ENCODE results near the gene ZFAND2B. TPM values are rescaled to one million over a fixed set of nuclear protein-coding genes. Genes with fewer than 3 reads are reported as not detected.

ZFAND2B gene
- total RNA-seq, 2 experiments from 2014 or later: 22.8 to 27.2 TPM

DNA sequence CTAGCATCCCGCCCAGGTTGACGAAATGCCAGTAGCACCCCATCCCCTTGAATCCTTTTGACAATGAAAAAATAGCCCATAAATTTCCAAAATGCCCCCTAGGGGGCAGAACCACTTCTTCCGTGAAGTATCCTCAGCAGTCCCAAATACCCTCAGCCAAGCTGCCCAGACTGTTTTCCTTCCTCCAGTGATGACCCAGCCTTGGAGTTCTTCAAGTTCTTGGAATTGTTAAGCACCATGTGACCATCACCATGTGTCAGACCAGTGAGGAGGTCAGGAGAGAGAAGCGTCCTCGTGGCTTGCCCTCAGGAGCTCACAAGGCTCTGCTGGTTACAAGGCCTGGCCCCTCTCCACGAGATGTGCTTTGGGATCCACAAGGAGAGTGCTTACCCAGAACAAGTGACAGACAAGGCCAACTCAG, 35.3 kb upstream of the ZFAND2B start:
- Mint-ChIP-seq H3K27me3 (no peaks in the 10 kb centered on the region), H3K36me3 (peaks cover 10% of the 10 kb centered on the region), H3K4me3 (no peak overlapping the region), H3K4me1 (peaks cover 31% of the 10 kb centered on the region), H3K27ac (no peak overlapping the region), H3K9me3 (no peaks in the 10 kb centered on the region)
- no peak for DNase-seq

DNA sequence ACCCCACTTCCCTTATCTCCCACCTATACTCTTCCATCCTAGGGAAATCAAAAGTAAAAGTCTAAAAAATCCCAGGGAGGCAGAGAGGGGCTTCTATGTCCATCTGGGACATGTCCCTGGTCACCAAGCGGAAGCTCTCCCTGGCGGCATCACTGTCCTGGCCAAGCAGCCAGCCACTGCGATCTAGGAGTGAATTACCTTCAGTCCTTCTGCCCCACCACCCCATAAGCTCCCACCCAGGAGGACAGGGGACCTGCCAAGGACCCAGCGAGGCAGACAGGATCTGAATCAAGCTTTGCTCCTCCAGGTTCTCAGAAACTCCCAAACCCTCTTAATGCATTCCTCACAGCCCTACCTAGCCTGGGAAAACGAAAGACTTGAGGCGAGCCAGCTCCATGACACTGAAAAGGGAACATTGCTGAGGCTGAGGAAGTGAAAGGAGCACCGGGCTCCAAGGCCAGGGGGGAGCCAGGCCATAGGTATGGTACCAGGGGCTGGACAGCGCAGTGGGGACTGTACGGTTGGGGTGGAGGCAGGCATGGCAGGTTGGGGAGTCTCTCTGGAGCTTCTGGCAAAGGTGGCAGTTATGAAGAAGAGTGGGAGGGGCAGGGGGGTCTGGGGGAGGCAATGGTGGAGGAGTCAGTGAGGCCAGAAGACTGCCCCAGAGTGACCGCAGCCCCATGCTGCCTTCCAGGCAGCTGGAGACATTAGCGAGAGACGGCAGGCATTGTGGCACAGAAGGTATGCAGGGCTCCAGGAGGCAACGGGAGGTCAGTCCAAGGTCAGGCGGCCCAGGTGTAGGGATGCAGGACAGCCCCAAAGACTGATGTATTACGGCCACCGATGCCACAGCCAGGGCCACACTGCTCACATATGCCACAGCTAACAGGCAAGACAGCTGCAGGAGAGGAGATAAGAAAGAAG, 34.1 kb upstream of the ZFAND2B start:
- Mint-ChIP-seq H3K4me1 (peaks cover 31% of the 10 kb centered on the region), H3K4me3 (no peak overlapping the region), H3K27me3 (no peaks in the 10 kb centered on the region), H3K9me3 (no peaks in the 10 kb centered on the region), H3K27ac (no peak overlapping the region), H3K36me3 (peaks cover 10% of the 10 kb centered on the region)
- DNase-seq: no peak

DNA sequence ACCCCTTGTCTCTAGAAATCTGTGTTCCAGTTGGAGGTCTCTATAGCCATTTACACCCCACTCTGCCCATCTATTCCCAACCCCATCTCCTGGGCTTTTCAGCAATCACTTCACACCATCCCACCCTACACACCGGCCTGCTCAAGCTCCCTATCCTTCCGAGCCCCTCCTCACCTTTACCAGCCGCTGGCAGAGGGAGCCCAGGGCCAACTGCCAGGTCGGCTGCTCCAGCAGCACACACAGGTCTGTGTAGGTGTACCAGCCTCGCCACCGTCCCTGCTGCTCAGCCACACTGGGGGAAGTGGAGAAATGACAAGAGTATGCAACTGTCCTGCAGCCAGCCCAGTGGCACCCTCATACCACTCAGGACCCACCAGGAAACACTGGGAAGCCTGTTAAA, 33.4 kb upstream of the ZFAND2B start:
- no peaks in the 10 kb centered on the region for H3K9me3 Mint-ChIP-seq
- no peaks in the 10 kb centered on the region for H3K27me3 Mint-ChIP-seq
- no peak overlapping the region for H3K4me3 Mint-ChIP-seq
- no peak for DNase-seq
- peaks cover 33% of the 10 kb centered on the region for H3K4me1 Mint-ChIP-seq
- peaks cover 10% of the 10 kb centered on the region for H3K36me3 Mint-ChIP-seq
- no peak overlapping the region for H3K27ac Mint-ChIP-seq

DNA sequence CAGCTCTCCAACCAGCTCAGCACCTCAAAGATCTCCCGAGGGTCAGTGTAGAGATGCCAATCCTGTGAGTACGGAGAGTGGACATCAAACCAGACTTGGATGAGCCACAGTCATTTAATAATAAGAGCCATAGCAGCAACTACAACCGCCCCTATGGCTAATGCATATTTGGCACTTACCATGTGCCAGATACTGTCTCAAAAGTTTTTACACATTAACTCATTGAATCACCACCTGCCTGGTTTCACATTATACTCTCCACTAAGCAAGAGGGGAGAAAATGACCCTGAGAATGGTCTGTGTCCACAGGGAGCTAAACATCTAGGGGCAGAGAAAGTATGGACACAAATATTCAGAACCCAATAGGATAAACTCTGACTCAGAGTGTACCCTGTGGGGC, 32.4 kb upstream of the ZFAND2B start:
- Mint-ChIP-seq H3K4me3 (peak overlapping the region; percentile 55), H3K9me3 (no peaks in the 10 kb centered on the region), H3K27me3 (no peaks in the 10 kb centered on the region), H3K36me3 (peaks cover 10% of the 10 kb centered on the region), H3K4me1 (peaks cover 36% of the 10 kb centered on the region), H3K27ac (peak overlapping the region; percentile 58)
- DNase-seq: no peak

DNA sequence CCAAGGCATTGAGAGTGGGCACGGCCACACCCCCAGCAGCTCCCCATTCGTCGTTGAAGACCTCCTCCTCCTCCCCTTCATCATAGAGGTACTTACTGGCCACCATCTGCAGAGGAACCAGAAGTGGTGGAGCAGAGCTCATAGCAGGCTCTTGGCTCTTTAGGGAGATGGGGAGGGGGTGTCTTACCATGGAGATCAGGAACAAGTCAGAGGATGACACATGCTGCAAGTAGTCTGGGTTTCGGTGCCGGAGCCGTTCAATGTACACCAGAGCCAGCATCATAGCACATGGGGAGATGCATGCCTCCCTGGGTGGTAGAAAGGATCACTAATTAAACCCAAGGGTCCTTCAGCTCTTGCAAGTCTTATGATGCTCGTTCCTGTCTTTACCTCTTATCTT, 31.8 kb upstream of the ZFAND2B start:
- Mint-ChIP-seq H3K27me3 (no peaks in the 10 kb centered on the region), H3K4me3 (no peak overlapping the region), H3K9me3 (no peaks in the 10 kb centered on the region)

DNA sequence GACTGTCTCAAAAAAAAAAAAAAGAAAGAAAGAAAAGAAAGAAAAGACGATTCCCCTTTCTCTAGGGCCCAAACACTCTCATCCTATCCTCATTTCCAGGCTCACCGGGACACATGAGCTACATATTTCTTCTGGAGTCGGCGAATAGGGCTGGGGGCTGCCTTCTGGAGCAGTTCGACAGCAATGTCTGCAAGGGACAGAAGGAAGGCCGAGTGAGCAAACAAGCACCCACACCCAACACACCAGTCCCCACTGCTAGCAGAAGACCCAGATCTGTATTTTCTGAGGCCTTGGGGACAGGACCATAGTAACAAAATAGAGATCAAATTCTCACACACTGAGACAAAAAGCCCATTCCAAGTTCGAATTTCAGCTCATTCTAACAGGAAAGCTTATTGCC, 31.1 kb upstream of the ZFAND2B start:
- Mint-ChIP-seq H3K4me3 (peak overlapping the region; percentile 90), H3K4me1 (peaks cover 44% of the 10 kb centered on the region), H3K27ac (peak overlapping the region; percentile 81), H3K27me3 (no peaks in the 10 kb centered on the region), H3K36me3 (peaks cover 10% of the 10 kb centered on the region), H3K9me3 (no peaks in the 10 kb centered on the region)
- DNase-seq: no peak

More for the DNA sequence above, 31.8 kb upstream of the ZFAND2B start:
- Mint-ChIP-seq H3K36me3 (peaks cover 10% of the 10 kb centered on the region), H3K27ac (no peak overlapping the region), H3K4me1 (peaks cover 41% of the 10 kb centered on the region)
- DNase-seq: no peak

DNA sequence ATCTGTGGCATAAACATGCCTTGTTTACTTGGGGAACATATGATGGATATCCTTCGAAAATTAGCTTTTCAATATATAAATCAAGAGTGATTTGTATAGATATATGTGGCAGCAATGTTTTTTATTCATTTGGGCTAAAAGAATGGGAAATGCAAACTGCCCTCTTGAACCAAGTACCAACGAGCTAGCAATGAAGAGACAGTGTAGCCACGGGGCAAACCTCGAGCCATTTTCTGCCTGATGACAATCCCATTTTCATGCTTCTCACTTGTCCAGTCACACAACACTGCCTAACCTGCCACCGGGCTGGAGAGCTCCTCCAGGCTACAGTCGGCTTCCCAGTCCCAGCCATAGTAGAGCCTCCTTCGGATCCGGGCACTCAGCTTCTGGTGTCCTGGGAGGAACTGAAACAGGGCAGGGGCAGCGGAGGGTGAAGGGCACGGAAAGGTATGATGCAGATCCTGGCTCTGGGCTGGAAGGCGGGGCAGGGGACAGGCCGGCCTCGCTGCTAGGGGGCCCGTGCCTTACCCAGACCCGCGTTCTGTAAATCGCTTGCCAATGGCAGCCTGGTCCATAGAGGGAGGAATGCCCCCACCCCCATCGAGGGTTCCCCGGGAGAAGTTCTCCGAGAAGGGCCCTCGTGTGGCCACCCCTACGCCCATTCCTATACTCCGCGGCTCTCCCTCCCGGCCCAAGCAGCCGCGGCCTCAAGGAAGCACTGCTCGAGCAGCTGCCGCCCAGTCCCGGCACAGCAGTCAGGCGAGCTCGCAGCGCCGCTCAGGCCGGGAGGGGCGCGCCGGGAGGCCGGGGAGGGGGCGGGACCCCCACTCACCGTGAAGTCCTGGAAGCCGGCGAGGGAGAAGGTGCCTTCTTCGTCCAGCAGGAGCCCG, 30.4 kb upstream of the ZFAND2B start:
- peak; percentile 47 for DNase-seq
- peaks cover 13% of the 10 kb centered on the region for H3K36me3 Mint-ChIP-seq
- peak overlapping the region; percentile 81 for H3K27ac Mint-ChIP-seq
- H3K4me3 Mint-ChIP-seq: peak overlapping the region; percentile 90
- peaks cover 50% of the 10 kb centered on the region for H3K4me1 Mint-ChIP-seq
- H3K9me3 Mint-ChIP-seq: no peaks in the 10 kb centered on the region
- no peaks in the 10 kb centered on the region for H3K27me3 Mint-ChIP-seq

DNA sequence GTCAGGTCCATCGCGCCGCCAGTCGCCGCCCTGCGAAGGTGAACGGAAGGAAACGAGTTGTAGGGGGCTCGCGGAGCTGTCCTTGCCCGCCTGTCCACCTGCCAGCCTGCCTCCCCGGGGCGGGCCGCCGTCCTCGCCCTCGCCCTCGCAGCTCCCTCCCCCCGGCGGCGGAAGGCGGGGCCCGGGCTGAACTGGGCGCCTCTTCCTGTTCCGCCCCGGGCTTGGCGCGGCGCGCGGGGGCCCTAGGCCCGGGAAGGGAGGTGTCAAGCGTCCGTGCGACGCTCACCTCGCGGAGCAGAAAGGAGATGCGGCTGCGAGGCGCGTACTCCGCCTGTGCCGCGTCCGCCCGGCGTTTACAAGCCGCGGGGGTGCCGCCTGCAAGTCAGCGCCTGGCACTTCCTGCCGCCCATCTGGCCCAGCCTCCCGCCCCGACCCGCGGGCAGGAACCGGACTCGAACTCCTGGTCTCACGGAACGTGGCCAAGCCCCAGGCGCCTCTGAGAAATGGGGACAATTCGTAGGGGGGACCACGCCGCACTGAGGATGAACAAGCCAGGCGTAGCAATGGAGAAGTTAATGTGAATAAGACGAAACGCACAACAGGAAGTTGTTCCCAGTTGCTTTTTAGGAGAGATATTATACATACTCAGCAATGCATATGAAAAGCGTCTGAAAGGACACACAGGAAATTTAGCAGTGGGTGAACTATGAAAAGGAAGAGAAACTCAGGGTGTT, 29.6 kb upstream of the ZFAND2B start, which contains the start of gene CNPPD1:
Gene CNPPD1, minus strand, starts transcription at position 108 of the 734 bp plus-strand sequence. Its CDS starts 97 bp downstream, at position 11.
- Mint-ChIP-seq H3K36me3 (peaks cover 15% of the 10 kb centered on the region), H3K9me3 (no peaks in the 10 kb centered on the region), H3K4me3 (peak within 1 kb of the TSS; percentile 90), H3K27ac (peak within 1 kb of the TSS; percentile 96), H3K27me3 (no peaks in the 10 kb centered on the region), H3K4me1 (peaks cover 54% of the 10 kb centered on the region)
- DNase-seq: peak; percentile 94

DNA sequence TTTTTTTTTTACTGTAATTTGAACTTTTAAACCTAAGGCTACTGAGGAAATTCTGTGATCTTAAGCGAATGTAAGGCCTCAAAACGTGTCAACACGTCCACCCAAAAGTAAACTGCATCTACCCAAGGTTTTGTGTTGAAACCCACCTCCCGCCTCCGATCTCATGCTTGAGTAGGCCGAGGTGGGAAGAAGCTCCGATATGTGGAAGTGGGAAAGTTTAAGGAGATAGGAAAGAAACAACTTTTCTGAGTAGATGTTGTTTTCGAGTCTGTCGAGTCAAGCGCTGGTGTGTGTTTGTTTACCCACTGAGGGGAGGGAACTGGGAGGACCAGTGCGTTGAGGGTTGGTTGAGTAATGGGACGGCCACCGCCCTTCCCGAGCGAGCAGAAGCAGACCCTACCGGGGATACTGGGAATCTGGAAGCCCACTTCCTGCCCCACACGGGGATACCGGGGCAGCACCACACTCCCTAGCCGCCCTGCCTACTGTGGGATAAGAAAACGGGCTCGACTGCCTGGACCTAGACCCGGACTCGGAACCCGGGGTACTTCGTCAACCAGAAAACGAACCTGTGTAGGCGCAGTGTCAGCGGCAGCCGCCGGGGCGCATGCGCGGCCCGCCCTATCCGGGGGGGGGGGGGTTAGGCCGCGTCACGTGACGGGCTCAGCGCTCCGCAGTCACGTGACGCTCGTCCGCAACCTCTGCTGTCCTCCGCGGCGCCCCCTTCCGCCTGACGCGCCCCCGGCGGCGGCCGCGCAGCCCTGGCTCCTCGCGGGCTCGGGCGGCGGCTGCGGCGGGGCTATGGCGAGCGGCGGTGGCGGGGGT, 28.8 kb upstream of the ZFAND2B start, which contains the start of gene RETREG2:
Gene RETREG2, plus strand, starts transcription at position 724 of the 825 bp plus-strand sequence. Its CDS starts 78 bp downstream, at position 802.
- Mint-ChIP-seq H3K4me3 (peak within 1 kb of the TSS; percentile 90), H3K36me3 (peaks cover 15% of the 10 kb centered on the region)

DNA sequence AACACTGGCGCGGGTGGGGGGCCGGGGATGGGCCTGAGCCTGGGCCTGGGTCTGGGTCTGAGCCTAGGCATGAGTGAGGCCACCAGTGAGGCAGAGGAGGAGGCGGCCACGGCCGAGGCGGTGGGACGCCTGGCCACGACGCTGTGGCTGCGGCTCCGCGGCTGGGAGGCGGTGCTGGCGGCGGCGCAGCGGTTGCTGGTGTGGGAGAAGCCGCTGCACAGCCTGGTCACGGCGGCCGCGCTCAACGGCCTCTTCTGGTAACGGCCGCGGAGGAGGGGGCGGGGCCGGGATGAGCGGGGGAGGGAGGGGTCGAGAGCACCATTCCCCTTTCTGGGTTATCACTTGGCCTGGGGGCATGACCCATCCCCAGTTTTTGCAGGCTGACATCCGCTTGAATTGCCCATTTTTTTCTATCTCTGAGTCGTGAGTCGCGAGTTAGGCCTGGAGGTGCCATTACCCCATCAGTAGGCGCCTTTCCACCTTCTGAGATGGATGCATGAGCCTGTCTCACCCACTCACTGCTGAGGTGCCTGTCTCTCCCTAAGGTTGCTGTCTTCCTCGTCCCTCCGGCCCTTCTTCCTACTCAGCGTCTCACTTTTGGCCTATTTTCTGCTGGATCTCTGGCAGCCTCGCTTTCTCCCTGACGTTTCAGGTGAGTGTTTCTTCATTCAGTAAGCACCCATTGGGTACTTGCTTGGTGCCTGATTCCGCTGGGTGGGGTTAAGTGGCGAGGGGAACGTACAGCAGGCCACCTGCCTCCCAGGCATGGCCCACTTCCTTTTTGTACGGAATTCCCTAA, 28.0 kb upstream of the ZFAND2B start:
- Mint-ChIP-seq H3K4me3 (peak overlapping the region; percentile 90), H3K27ac (peak overlapping the region; percentile 68)

More for the DNA sequence above, 28.8 kb upstream of the ZFAND2B start, which contains the start of gene RETREG2:
- peak within 1 kb of the TSS; percentile 96 for H3K27ac Mint-ChIP-seq
- no peaks in the 10 kb centered on the region for H3K9me3 Mint-ChIP-seq
- peak; percentile 86 for DNase-seq
- H3K27me3 Mint-ChIP-seq: no peaks in the 10 kb centered on the region
- peaks cover 58% of the 10 kb centered on the region for H3K4me1 Mint-ChIP-seq

DNA sequence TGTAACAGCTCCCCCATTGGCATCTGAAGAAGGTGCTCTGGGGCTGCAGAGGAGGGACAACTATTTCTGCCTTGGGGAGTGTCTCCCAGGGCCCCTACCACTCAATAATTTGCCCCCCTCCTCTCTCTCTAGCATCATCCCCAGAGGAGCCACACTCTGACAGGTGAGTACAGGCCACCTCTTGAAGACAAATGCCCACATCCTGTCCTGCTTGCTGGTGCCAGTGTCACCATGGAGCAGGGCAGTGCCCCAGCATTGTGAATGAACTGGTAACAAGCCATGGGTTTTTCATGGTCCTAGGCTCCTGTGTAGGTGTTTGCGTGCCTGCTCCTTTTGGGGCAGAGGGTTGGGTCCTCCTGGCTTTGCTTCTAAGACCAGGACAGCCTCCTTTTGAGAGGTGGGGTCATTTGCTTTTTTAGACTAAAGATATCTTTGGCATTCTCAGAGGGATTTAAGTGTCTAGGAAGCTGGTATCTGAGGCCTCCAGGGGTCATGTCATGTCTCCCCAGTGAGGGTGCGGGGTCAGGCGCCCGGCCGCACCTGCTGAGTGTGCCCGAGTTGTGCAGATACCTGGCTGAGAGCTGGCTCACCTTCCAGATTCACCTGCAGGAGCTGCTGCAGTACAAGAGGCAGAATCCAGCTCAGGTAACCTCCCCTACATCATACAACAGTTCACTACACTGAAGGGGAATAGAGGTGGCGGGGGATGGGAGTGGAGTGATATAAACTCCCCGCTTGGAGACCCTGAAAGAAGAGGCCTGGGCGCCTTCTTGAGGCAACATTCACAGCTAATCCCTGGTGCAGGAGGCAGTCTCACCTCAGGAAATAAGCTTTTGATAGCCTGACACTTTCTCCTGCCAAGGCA, 26.7 kb upstream of the ZFAND2B start:
- Mint-ChIP-seq H3K27ac (no peak overlapping the region), H3K4me1 (peaks cover 53% of the 10 kb centered on the region), H3K9me3 (no peaks in the 10 kb centered on the region), H3K36me3 (peaks cover 7% of the 10 kb centered on the region), H3K27me3 (no peaks in the 10 kb centered on the region), H3K4me3 (peak overlapping the region; percentile 90)
- DNase-seq: no peak

More for the DNA sequence above, 28.0 kb upstream of the ZFAND2B start:
- peak; percentile 44 for DNase-seq
- peaks cover 15% of the 10 kb centered on the region for H3K36me3 Mint-ChIP-seq
- no peaks in the 10 kb centered on the region for H3K27me3 Mint-ChIP-seq
- peaks cover 61% of the 10 kb centered on the region for H3K4me1 Mint-ChIP-seq
- no peaks in the 10 kb centered on the region for H3K9me3 Mint-ChIP-seq

DNA sequence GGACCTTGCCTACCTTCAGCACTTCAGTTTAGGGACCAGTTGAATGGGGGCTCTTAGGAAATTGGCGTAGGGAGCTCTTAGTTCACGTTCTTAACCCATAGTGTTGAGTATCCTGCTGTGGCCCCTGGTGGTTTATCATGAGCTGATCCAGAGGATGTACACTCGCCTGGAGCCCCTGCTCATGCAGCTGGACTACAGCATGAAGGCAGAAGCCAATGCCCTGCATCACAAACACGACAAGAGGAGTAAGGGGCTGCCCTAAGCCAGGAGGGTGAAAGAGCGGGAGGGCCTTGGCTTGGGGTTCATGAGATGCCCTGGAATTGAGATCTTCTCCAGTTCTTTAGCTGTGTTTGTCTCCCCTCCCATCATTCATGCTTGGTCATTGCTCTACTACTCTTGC, 25.6 kb upstream of the ZFAND2B start:
- Mint-ChIP-seq H3K27ac (peak overlapping the region; percentile 62), H3K4me3 (no peak overlapping the region), H3K9me3 (no peaks in the 10 kb centered on the region), H3K4me1 (peaks cover 45% of the 10 kb centered on the region), H3K36me3 (peaks cover 15% of the 10 kb centered on the region), H3K27me3 (no peaks in the 10 kb centered on the region)
- DNase-seq: no peak

All from activated naive CD8-positive, alpha-beta T cell treated with anti-CD3 and anti-CD28 coated beads for 36 hours (primary cell).